Measurements from ENCODE around the gene CCDC171.

DNA sequence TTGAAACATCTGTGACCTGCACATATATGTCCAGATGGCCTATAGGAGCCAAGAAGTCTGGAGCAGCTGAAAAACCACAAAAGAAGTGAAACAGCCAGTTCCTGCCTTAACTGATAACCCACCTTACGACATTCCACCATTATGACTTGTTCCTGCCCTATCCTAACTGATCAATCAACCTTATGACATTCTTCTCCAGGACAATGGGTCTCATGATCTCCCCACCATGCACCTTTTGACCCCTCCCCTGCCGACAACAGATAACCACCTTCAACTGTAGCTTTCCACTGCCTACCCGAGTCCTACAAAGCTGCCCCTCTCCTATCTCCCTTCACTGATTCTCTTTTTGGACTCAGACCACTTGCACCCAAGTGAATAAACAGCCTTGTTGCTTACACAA, 233.8 kb downstream of the CCDC171 start:
- TF ChIP-seq, protein P1, sequence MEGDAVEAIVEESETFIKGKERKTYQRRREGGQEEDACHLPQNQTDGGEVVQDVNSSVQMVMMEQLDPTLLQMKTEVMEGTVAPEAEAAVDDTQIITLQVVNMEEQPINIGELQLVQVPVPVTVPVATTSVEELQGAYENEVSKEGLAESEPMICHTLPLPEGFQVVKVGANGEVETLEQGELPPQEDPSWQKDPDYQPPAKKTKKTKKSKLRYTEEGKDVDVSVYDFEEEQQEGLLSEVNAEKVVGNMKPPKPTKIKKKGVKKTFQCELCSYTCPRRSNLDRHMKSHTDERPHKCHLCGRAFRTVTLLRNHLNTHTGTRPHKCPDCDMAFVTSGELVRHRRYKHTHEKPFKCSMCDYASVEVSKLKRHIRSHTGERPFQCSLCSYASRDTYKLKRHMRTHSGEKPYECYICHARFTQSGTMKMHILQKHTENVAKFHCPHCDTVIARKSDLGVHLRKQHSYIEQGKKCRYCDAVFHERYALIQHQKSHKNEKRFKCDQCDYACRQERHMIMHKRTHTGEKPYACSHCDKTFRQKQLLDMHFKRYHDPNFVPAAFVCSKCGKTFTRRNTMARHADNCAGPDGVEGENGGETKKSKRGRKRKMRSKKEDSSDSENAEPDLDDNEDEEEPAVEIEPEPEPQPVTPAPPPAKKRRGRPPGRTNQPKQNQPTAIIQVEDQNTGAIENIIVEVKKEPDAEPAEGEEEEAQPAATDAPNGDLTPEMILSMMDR (IDR thresholded peaks at IDR 0.05), result no peak
- no peak for TF ChIP-seq ZFX (IDR thresholded peaks at IDR 0.05; ENCODE audit: borderline replicate concordance)

Data from 22Rv1 (cell line).